HCT116 (cell line): ENCODE measurements around the gene ADA.

Experiments used
- CTCF ChIP-seq, 3 experiments: fragments of 200-600 bp in 1 of 3; sonication (generic) in 1 of 3; IDR thresholded peaks in 2 of 3; conservative IDR thresholded peaks in 1 of 3; 2 replicates each; pipeline ENCODE4 v1.5.1; 2012 to 2017; ENCODE audit warnings: low read depth in 2 of 3, low read length in 2 of 3, antibody characterized with exemption in 1 of 3, borderline replicate concordance in 1 of 3, control low read depth in 1 of 3, mild to moderate bottlenecking in 1 of 3, mixed read lengths in 1 of 3, mixed run types in 1 of 3, moderate library complexity in 1 of 3; ENCODE audit not compliant: insufficient read depth in 1 of 3
- EZH2 ChIP-seq: fragments of 200-600 bp; sonication (generic); IDR thresholded peaks from 2 replicates; pipeline ENCODE4 v1.6.1; 2017; ENCODE audit warnings: antibody characterized with exemption, mixed run types

GRCh38 chr20:44651684-44652423 is at the start of gene ADA:
- TF ChIP-seq EZH2 (no peak), CTCF (IDR thresholded peaks at IDR 0.05 in 2 of 3, conservative IDR thresholded peaks at IDR 0.05 in 1 of 3; ENCODE audit: borderline replicate concordance in 1 of 3, insufficient read depth in 1 of 3, low read depth in 2 of 3, low read length in 2 of 3) (no peak)
